ENCODE data around the gene RERGL. TPM values are rescaled to one million over a fixed set of nuclear protein-coding genes. Genes with fewer than 3 reads are reported as not detected.

The RERGL gene
- total RNA-seq, 4 donors from 2014 or later, result 2.1 to 10.7 (median 5.4) TPM

DNA sequence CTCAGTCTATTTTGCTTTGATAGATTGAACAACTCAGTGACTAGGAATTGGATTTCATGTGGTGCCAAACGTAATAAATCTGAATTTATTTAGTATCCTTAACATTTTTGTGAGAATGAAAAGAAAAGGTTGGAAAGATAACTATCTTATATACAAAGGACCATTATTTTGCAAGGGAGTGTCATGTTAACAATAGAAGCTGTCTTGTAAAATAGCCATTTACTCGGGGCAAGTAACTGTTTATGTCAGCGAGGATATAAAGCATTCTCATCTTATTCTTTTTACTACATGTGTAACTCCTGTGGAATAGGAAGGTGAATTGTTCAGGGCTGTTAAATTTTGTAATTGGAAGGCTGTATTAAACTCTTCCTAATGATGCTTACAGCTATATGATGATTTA lies 5.9 kb downstream of the RERGL start:
- TF ChIP-seq POLR2AphosphoS5 (IDR thresholded peaks at IDR 0.05) (no peak), EP300 (IDR thresholded peaks at IDR 0.05) (no peak), POLR2A (IDR thresholded peaks at IDR 0.05) (no peak)
- TF ChIP-seq, protein P1, sequence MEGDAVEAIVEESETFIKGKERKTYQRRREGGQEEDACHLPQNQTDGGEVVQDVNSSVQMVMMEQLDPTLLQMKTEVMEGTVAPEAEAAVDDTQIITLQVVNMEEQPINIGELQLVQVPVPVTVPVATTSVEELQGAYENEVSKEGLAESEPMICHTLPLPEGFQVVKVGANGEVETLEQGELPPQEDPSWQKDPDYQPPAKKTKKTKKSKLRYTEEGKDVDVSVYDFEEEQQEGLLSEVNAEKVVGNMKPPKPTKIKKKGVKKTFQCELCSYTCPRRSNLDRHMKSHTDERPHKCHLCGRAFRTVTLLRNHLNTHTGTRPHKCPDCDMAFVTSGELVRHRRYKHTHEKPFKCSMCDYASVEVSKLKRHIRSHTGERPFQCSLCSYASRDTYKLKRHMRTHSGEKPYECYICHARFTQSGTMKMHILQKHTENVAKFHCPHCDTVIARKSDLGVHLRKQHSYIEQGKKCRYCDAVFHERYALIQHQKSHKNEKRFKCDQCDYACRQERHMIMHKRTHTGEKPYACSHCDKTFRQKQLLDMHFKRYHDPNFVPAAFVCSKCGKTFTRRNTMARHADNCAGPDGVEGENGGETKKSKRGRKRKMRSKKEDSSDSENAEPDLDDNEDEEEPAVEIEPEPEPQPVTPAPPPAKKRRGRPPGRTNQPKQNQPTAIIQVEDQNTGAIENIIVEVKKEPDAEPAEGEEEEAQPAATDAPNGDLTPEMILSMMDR (IDR thresholded peaks at IDR 0.05), result no peak
- Histone ChIP-seq H3K4me1 (no peaks in the 10 kb centered on the region), H3K9me3 (no peaks in the 10 kb centered on the region), H3K27ac (no peak overlapping the region), H3K36me3 (no peaks in the 10 kb centered on the region), H3K4me3 (no peak overlapping the region), H3K27me3 (no peaks in the 10 kb centered on the region)
- DNase-seq (ENCODE audit: low spot score in 2 of 2), result no peak
- WGBS, result 51% methylated on average over 3 of the region's 3 CpGs

DNA sequence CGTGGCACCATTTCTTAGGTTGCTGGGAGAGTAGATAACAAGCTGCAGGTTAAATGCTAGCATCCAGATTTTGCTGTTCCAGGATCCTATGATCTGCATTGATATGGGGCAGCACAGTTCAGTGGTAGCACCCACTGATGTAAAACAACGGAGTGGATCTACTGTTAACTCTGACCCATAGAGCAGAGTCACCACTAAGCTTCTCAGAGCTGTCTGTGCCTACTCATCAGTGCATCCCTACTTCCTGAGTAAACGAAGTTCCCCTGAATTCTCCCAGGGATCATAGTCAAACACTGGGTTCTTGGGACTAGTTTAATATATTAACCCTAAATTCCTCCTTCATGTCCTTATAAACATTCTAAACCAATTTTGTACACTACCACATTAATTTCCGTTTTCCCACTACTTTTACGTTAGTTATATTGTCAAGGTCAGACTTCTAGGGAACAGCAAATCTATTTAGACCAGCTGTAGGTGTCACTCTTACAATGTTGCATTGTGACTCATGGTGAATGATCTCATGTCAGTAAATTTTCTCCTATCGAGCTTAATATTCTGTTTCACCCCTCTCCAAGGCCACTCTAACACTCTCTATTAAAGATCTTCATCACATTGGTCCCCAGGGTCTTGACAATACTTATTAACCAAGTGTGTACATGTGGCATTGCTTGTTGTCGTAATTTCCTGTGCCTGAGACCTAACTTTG lies 10.3 kb downstream of the RERGL start:
- WGBS, result 72% methylated on average over 7 of the region's 7 CpGs
- Histone ChIP-seq H3K9me3 (no peaks in the 10 kb centered on the region), H3K27ac (no peak overlapping the region), H3K4me1 (no peaks in the 10 kb centered on the region), H3K36me3 (no peaks in the 10 kb centered on the region), H3K4me3 (no peak overlapping the region), H3K27me3 (no peaks in the 10 kb centered on the region)
- no peak for TF ChIP-seq EP300 (IDR thresholded peaks at IDR 0.05)
- TF ChIP-seq POLR2A (IDR thresholded peaks at IDR 0.05), result no peak
- TF ChIP-seq, protein P1 (IDR thresholded peaks at IDR 0.05), result no peak
- TF ChIP-seq POLR2AphosphoS5 (IDR thresholded peaks at IDR 0.05), result no peak
- DNase-seq (ENCODE audit: low spot score in 2 of 2), result no peak

DNA sequence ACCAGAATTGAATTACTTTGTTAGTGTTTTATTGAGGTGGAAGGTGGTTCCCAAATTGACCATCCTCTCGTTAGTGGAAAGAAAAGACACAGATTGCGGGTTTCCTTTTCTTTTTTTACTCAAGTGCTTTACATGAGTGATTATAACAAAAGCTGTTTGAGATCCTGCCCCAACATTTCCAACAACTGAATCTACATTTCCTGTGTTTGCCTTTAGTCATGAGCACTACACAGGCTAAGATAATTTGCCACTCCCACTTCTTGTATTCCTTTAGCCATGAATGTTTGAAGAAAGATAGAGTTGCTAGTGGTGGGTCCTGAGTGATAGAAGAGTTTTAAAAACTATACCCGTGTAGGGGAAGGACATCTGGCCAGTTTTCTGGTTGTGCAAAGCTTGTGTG lies 16.0 kb downstream of the RERGL start:
- 66% methylated on average over 3 of the region's 3 CpGs for WGBS
- H3K36me3 ChIP-seq, result no peaks in the 10 kb centered on the region
- no peaks in the 10 kb centered on the region for H3K9me3 ChIP-seq
- no peak overlapping the region for H3K27ac ChIP-seq
- no peak for DNase-seq (ENCODE audit: low spot score in 2 of 2)
- no peaks in the 10 kb centered on the region for H3K27me3 ChIP-seq
- H3K4me3 ChIP-seq, result no peak overlapping the region
- TF ChIP-seq, protein P1 (IDR thresholded peaks at IDR 0.05), result no peak
- no peak for TF ChIP-seq POLR2AphosphoS5 (IDR thresholded peaks at IDR 0.05)
- no peak for TF ChIP-seq POLR2A (IDR thresholded peaks at IDR 0.05)
- no peak for TF ChIP-seq EP300 (IDR thresholded peaks at IDR 0.05)
- no peaks in the 10 kb centered on the region for H3K4me1 ChIP-seq

DNA sequence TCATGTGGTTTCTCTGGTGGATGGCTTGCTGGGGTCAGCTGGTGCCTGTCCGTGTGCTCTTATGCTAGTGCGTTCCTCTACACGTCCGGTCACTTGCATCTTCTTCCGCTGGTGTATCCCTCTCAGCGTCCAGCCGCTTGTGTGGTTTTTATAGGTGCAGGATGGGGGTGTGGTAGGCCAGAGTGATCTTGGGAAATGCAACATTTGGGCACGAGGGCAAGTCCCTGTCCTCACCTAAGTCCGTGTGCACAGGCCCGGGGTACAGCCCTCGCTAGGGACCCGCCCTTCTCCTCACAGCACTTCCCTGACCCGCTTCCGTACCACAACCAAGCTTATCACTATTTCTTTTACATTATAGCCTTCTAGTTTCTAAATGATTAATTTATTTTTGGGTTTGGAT lies 17.3 kb downstream of the RERGL start:
- DNase-seq (ENCODE audit: low spot score in 2 of 2), result no peak
- H3K4me1 ChIP-seq, result no peaks in the 10 kb centered on the region
- no peaks in the 10 kb centered on the region for H3K36me3 ChIP-seq
- TF ChIP-seq, protein P1 (IDR thresholded peaks at IDR 0.05), result no peak
- TF ChIP-seq POLR2AphosphoS5 (IDR thresholded peaks at IDR 0.05), result no peak
- TF ChIP-seq POLR2A (IDR thresholded peaks at IDR 0.05), result no peak
- TF ChIP-seq EP300 (IDR thresholded peaks at IDR 0.05), result no peak
- no peaks in the 10 kb centered on the region for H3K9me3 ChIP-seq
- H3K27ac ChIP-seq, result no peak overlapping the region
- 85% methylated on average over 13 of the region's 14 CpGs for WGBS
- H3K27me3 ChIP-seq, result no peaks in the 10 kb centered on the region
- no peak overlapping the region for H3K4me3 ChIP-seq

DNA sequence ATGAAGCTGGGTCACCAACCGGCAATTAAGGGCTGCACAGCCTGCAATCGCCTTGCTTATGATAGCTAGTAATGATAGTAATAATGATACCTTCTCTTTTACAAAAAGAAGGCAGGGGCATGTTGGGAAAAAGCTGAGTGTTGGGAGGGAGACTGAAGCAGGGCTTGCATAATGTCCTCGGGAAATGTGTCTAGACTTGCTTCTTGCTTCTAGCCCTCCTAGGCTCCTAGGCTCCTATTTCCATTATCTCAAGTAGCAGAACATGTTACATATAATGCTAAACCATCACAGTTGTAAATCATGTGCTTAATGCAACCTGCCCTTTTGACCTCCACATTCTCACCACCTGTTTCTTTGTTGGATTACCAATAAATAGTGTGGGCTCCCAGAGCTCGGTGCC lies 18.7 kb downstream of the RERGL start:
- TF ChIP-seq POLR2A (IDR thresholded peaks at IDR 0.05) (no peak), POLR2AphosphoS5 (IDR thresholded peaks at IDR 0.05) (no peak), EP300 (IDR thresholded peaks at IDR 0.05) (no peak)
- TF ChIP-seq, protein P1 (IDR thresholded peaks at IDR 0.05), result no peak
- no peaks in the 10 kb centered on the region for H3K27me3 ChIP-seq
- no peaks in the 10 kb centered on the region for H3K4me1 ChIP-seq
- H3K36me3 ChIP-seq, result no peaks in the 10 kb centered on the region
- 60% methylated on average over 4 of the region's 4 CpGs for WGBS
- no peak overlapping the region for H3K27ac ChIP-seq
- H3K4me3 ChIP-seq, result no peak overlapping the region
- DNase-seq (ENCODE audit: low spot score in 2 of 2), result no peak
- H3K9me3 ChIP-seq, result no peaks in the 10 kb centered on the region
